OCI-LY1 (cell line): ENCODE data around the gene OXSR1.
"Not testable (repeated sequence)": the region's sequence is repeated elsewhere in the genome, so short reads cannot be mapped to it uniquely, and the experiment has no call there.

Experiments used
- H2AFZ ChIP-seq: fragments of 200-600 bp; sonication (generic), shearing (Covaris generic); 2 replicates; pipeline ENCODE4 v1.6.0; 2014; ENCODE audit warnings: antibody characterized with exemption, mild to moderate bottlenecking, low read length
- H3F3A ChIP-seq: fragments of 200-600 bp; sonication (generic), shearing (Covaris generic); 2 replicates; pipeline ENCODE4 v1.6.0; 2014; ENCODE audit warnings: mild to moderate bottlenecking, antibody characterized with exemption, low read length, moderate library complexity; ENCODE audit not compliant: insufficient read depth
- H3K27ac ChIP-seq: fragments of 200-600 bp; sonication (generic); 2 replicates; pipeline ENCODE4 v1.5.1; 2014; ENCODE audit warnings: low read length, mixed run types, mild to moderate bottlenecking, low read depth; ENCODE audit not compliant: poor library complexity, severe bottlenecking
- H3K27me3 ChIP-seq: fragments of 200-600 bp; sonication (generic); 2 replicates; pipeline ENCODE4 v1.6.0; 2014; ENCODE audit warnings: antibody characterized with exemption, mild to moderate bottlenecking, low read length, moderate library complexity; ENCODE audit not compliant: insufficient read depth
- H3K36me3 ChIP-seq: fragments of 200-600 bp; sonication (generic); 2 replicates; pipeline ENCODE4 v1.6.1; 2014; ENCODE audit warnings: mild to moderate bottlenecking, antibody characterized with exemption, low read length, moderate library complexity, mixed read lengths; ENCODE audit not compliant: insufficient read depth
- H3K4me1 ChIP-seq: fragments of 200-600 bp; sonication (generic); 2 replicates; pipeline ENCODE4 v1.5.1; 2014; ENCODE audit warnings: mild to moderate bottlenecking, low read length, moderate library complexity; ENCODE audit not compliant: insufficient read depth, severe bottlenecking
- H3K4me2 ChIP-seq: fragments of 200-600 bp; sonication (generic), shearing (Covaris generic); 2 replicates; pipeline ENCODE4 v1.6.1; 2014; ENCODE audit warnings: low read length
- H3K4me3 ChIP-seq: fragments of 200-600 bp; sonication (generic); 2 replicates; pipeline ENCODE4 v1.5.1; 2014; ENCODE audit warnings: low read length, low read depth, mild to moderate bottlenecking, mixed read lengths; ENCODE audit not compliant: poor library complexity, severe bottlenecking
- H3K79me2 ChIP-seq: fragments of 200-600 bp; shearing (Covaris generic); 2 replicates; pipeline ENCODE4 v1.6.1; 2016; ENCODE audit warnings: mixed run types, low read length, mixed read lengths; ENCODE audit not compliant: insufficient read depth
- H3K9ac ChIP-seq: fragments of 200-600 bp; sonication (generic), shearing (Covaris generic); 2 replicates; pipeline ENCODE4 v1.6.1; 2014; ENCODE audit warnings: mild to moderate bottlenecking, low read length, mixed read lengths
- H3K9me2 ChIP-seq: fragments of 200-600 bp; sonication (generic), shearing (Covaris generic); 2 replicates; pipeline ENCODE4 v1.6.1; 2014; ENCODE audit warnings: low read depth, mild to moderate bottlenecking, low read length, mixed read lengths
- H3K9me3 ChIP-seq: fragments of 200-600 bp; shearing (Covaris generic); 2 replicates; pipeline ENCODE4 v1.6.1; 2014; ENCODE audit warnings: low read length, mixed read lengths
- H4K20me1 ChIP-seq: fragments of 200-600 bp; sonication (generic), shearing (Covaris generic); 2 replicates; pipeline ENCODE4 v1.6.0; 2016; ENCODE audit warnings: mild to moderate bottlenecking, low read length; ENCODE audit not compliant: insufficient read depth
- CTCF ChIP-seq: fragments of 200-600 bp; sonication (generic), shearing (Covaris generic); IDR thresholded peaks from 2 replicates; pipeline ENCODE4 v1.5.1; 2017; ENCODE audit warnings: mild to moderate bottlenecking, antibody characterized with exemption, low read length, moderate library complexity, mixed read lengths
- EZH2 ChIP-seq: fragments of 200-600 bp; sonication (generic), shearing (Covaris generic); IDR thresholded peaks from 2 replicates; pipeline ENCODE4 v1.8.0; 2017; ENCODE audit warnings: borderline replicate concordance, mixed run types, mild to moderate bottlenecking, antibody characterized with exemption, low read length, moderate library complexity, mixed read lengths

The OXSR1 gene

GRCh38 chr3:38232701-38233100, 67.4 kb downstream of the OXSR1 start:
- Histone ChIP-seq H2AFZ (no peak overlapping the region), H3K36me3 (peaks cover 75% of the 10 kb centered on the region), H3K9me2 (no peaks in the 10 kb centered on the region), H3K27me3 (no peaks in the 10 kb centered on the region), H3K9me3 (peaks cover 4% of the 10 kb centered on the region; the same call in 1 of the 2 replicates), H4K20me1 (no peaks in the 10 kb centered on the region), H3K79me2 (no peaks in the 10 kb centered on the region), H3K27ac (no peak overlapping the region), H3K9ac (no peak overlapping the region), H3K4me3 (no peak overlapping the region), H3K4me1 (no peaks in the 10 kb centered on the region), H3K4me2 (no peak overlapping the region), H3F3A (no peaks in the 10 kb centered on the region)
- TF ChIP-seq CTCF: no peak
- TF ChIP-seq EZH2: no peak

GRCh38 chr3:38235466-38235865, 70.1 kb downstream of the OXSR1 start:
- no peaks in the 10 kb centered on the region for H3K4me1 ChIP-seq
- H3K36me3 ChIP-seq: peaks cover 84% of the 10 kb centered on the region
- TF ChIP-seq EZH2 (no peak), CTCF (no peak)

GRCh38 chr3:38238416-38239008, 73.2 kb downstream of the OXSR1 start:
- Histone ChIP-seq H2AFZ (no peak overlapping the region), H3K79me2 (no peaks in the 10 kb centered on the region), H3F3A (no peaks in the 10 kb centered on the region), H3K27ac (no peak overlapping the region), H3K4me1 (no peaks in the 10 kb centered on the region), H3K9me2 (no peaks in the 10 kb centered on the region), H3K9ac (no peak overlapping the region), H3K27me3 (no peaks in the 10 kb centered on the region), H3K9me3 (peaks cover 11% of the 10 kb centered on the region; the same call in 1 of the 2 replicates), H4K20me1 (no peaks in the 10 kb centered on the region), H3K36me3 (peaks cover 70% of the 10 kb centered on the region), H3K4me2 (no peak overlapping the region), H3K4me3 (no peak overlapping the region)
- TF ChIP-seq EZH2: no peak
- no peak for TF ChIP-seq CTCF

More at GRCh38 chr3:38235466-38235865, 70.1 kb downstream of the OXSR1 start:
- no peak overlapping the region for H2AFZ ChIP-seq
- H3K9ac ChIP-seq: no peak overlapping the region
- no peak overlapping the region for H3K27ac ChIP-seq
- H3K27me3 ChIP-seq: no peaks in the 10 kb centered on the region
- no peak overlapping the region for H3K4me2 ChIP-seq
- no peak overlapping the region for H3K4me3 ChIP-seq
- no peaks in the 10 kb centered on the region for H4K20me1 ChIP-seq
- H3K9me2 ChIP-seq: no peaks in the 10 kb centered on the region
- no peaks in the 10 kb centered on the region for H3F3A ChIP-seq
- peaks cover 11% of the 10 kb centered on the region; the same call in 1 of the 2 replicates for H3K9me3 ChIP-seq
- no peaks in the 10 kb centered on the region for H3K79me2 ChIP-seq

GRCh38 chr3:38242812-38243211, 77.5 kb downstream of the OXSR1 start:
- not testable (repeated sequence) for H3K79me2 ChIP-seq, H3K9ac ChIP-seq, H3K4me1 ChIP-seq, H4K20me1 ChIP-seq, H3F3A ChIP-seq, H3K9me3 ChIP-seq, H3K9me2 ChIP-seq, H3K4me2 ChIP-seq, H3K27me3 ChIP-seq, H3K27ac ChIP-seq, H3K4me3 ChIP-seq, H2AFZ ChIP-seq
- peaks cover 69% of the 10 kb centered on the region for H3K36me3 ChIP-seq
